Fibroblast of mammary gland (primary cell): ENCODE results near the gene PTPRN2.

Experiments used
- DNase-seq: peaks from one replicate; pipeline ENCODE4 v3.0.0-alpha.2; 2010; ENCODE audit warnings: low read depth
- H3K4me3 ChIP-seq: 2 replicates; pipeline ENCODE4 v1.5.1; 2011; ENCODE audit warnings: low read depth, mild to moderate bottlenecking, low read length, moderate library complexity; ENCODE audit not compliant: control insufficient read depth
- TF ChIP-seq, protein P1 (sequence below): conservative IDR thresholded peaks from 2 replicates; pipeline ENCODE4 v1.5.1; 2011; ENCODE audit warnings: low read depth, low read length, inconsistent platforms; ENCODE audit not compliant: control insufficient read depth, insufficient read depth

PTPRN2 gene

DNA sequence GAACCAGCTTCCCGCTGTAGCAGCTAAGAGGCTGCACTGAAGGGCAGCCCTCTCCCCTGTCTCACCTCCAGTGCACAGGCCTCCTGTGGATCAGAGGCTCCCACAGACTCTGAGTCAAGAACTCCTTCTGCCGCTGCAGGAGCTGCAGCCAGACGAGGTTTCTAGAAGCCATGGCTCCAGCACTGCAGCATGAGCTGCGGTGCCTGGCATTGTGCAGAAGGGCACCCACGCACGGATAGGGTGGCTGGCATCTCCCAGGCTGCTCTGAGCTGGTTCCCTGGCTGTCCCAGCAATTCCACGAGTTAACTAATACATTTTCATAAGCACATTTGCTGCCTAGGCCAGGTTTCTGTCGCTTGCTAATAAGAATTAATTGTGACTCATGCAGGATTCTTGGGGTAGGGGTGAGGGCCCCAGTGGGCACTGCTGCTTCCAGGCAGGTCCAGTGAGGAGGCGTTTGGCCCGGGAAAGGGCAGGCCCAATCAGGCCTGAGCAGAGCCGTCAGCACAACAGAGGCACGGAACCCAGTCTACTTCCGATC, 656.6 kb downstream of the PTPRN2 start:
- no peak for DNase-seq
- TF ChIP-seq, protein P1, sequence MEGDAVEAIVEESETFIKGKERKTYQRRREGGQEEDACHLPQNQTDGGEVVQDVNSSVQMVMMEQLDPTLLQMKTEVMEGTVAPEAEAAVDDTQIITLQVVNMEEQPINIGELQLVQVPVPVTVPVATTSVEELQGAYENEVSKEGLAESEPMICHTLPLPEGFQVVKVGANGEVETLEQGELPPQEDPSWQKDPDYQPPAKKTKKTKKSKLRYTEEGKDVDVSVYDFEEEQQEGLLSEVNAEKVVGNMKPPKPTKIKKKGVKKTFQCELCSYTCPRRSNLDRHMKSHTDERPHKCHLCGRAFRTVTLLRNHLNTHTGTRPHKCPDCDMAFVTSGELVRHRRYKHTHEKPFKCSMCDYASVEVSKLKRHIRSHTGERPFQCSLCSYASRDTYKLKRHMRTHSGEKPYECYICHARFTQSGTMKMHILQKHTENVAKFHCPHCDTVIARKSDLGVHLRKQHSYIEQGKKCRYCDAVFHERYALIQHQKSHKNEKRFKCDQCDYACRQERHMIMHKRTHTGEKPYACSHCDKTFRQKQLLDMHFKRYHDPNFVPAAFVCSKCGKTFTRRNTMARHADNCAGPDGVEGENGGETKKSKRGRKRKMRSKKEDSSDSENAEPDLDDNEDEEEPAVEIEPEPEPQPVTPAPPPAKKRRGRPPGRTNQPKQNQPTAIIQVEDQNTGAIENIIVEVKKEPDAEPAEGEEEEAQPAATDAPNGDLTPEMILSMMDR = no peak
- H3K4me3 ChIP-seq = no peak overlapping the region

DNA sequence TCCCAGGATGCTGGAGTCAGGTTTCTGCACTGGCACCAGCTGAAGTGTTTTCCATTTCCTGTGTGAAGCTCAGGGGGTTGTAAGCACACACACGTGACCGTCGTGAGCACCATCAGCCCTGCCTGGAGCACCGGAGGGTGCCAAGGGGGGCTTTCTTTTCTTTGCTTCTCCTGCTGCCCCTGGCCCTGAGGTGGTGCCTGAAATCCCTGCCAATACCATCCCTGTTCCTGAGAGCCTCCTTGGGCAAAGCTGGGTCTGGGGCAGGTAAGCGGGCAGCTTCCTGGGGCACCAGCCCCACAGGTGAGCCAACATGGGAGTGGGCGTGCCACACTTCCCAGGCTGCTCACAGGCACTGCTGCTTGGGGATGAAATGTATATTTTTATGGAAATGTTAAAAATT, 657.2 kb downstream of the PTPRN2 start:
- no peak overlapping the region for H3K4me3 ChIP-seq
- TF ChIP-seq, protein P1 = no peak
- DNase-seq = no peak

DNA sequence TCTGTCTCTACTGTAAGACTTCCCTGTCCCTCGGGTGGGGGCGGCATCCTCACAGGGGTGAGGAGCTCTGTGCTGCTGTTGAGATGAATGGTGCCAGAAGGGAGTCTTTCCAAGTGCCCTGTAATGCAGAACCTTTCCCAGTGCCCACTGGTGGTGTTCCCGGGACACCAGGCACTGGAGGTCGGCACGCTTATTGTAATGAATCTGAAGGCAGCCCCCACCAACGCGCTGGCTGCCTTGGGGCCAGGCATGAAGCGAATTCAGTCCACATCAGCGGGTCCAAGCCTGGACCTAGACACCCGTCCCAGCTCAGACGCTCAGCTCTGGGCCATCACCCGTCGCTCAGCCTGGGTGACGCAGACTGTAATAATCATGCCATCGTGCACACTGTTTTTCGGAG, 658.0 kb downstream of the PTPRN2 start:
- no peak for DNase-seq
- TF ChIP-seq, protein P1 = no peak
- no peak overlapping the region for H3K4me3 ChIP-seq

DNA sequence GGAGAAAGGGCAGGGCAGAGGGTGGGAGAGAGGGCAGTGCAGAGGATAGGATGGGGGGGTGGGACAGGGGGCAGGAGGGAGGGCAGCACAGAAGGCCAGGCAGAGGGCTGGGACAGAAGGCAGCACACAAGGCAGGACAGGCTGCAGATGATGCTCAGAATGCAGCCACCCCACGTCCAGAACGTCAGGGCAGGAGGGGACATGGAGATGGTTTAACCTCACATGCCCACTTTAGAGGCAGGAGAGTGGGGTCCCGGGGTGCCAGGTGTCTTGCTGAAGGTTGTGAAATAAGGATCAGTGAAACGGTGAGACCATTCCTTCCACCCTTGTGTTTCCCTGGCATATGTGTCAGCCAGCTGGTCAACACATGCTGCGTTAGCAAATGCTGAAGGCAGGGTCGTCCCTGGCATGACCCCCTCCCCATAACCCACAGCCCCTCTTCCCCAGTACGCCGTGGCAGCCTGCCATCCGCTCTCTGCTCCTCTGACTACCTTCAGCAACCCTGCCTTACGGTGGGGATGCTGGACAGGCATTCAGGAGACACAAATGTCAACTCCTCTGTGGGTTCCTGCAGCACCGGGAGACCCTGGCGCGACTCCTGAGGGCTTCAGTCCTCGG, 658.7 kb downstream of the PTPRN2 start:
- no peak for DNase-seq
- H3K4me3 ChIP-seq = no peak overlapping the region
- TF ChIP-seq, protein P1 = no peak

DNA sequence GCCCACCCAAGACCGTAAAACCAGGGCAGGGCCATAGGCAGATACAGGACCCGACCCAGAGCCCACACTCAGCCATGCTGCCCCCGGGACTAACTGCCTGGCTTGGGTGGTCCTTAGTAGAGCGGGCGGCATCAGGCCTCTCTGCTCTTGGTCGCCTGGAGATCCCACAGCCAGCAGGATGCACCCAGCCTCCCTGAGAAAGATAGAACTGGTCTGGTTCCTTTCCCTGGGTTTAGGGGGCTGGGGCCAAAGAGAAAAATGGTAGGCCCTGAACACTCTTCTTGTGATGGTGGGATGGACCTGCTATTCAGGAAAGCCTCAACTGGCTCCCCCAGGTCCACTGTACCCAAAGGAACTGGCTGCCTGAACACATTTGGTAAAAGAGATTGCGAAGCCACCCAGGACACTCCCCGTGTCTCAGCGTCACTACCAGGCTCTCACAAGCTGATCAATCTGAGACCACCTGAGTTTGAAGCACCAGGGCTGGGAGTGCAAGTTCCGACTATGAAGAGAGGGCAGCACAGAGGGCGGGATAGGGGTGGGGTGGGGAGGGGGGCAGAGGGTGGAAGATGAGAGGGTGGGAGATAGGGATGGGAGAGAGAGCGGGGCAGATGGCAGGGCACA, 659.3 kb downstream of the PTPRN2 start:
- H3K4me3 ChIP-seq = no peak overlapping the region
- no peak for DNase-seq
- TF ChIP-seq, protein P1 = no peak

DNA sequence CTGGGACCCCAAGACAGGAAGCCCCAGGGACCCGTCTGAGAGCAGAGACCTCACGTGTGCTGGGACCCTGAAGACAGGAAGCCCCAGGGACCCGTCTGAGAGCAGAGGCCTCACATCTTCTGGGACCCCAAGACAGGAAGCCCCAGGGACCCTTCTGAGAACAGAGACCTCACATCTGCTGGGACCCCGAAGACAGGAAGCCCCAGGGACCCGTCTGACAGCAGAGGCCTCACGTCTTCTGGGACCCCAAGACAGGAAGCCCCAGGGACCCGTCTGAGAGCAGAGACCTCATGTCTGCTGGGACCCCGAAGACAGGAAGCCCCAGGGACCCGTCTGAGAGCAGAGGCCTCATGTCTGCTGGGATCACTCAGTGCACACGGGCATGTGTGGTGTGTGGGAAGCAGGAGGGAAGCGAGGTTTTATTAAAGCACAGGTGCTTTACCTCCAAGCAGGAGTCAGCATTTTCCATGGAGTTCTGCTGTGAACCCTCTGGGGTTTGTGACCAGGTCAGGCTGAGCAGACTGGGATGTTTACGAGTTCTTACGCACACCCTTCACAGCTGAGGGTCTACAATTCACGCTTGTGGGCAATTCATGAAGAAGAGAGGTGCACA, 660.2 kb downstream of the PTPRN2 start:
- H3K4me3 ChIP-seq = no peak overlapping the region
- TF ChIP-seq, protein P1 = no peak
- DNase-seq = no peak
